Calu3 (cell line): ENCODE results near the gene KRT85. TPM values are rescaled to one million over a fixed set of nuclear protein-coding genes. Genes with fewer than 3 reads are reported as not detected.

Experiments used
- BruUV-seq: library from RNA; stranded (reverse); fragments of 400-500 nt; replicated peaks from 2 replicates; lab custom pipeline; 2021; lab: Mats Ljungman, UMichigan
- CTCF ChIA-PET: fragments of 300-600 bp; sonication (Branson Sonifier 250); formaldehyde crosslinking; loops from one replicate; lab custom pipeline; 2022; ENCODE audit warnings: antibody characterized with exemption; lab: Charles Lee
- DNase-seq: peaks from one replicate; pipeline ENCODE4 v3.0.0; 2022
- H3K27ac Mint-ChIP-seq: one replicate; pipeline ENCODE4 v1.8.0; 2022; ENCODE audit warnings: mixed read lengths; ENCODE audit not compliant: unreplicated experiment
- H3K27me3 Mint-ChIP-seq: one replicate; pipeline ENCODE4 v1.8.0; 2022; ENCODE audit warnings: mixed read lengths; ENCODE audit not compliant: unreplicated experiment
- H3K36me3 Mint-ChIP-seq: one replicate; pipeline ENCODE4 v1.8.0; 2022; ENCODE audit warnings: mild to moderate bottlenecking, moderate library complexity, mixed read lengths; ENCODE audit not compliant: insufficient read depth, unreplicated experiment
- H3K4me1 Mint-ChIP-seq: one replicate; pipeline ENCODE4 v1.8.0; 2022; ENCODE audit warnings: mild to moderate bottlenecking, low read depth, mixed read lengths; ENCODE audit not compliant: unreplicated experiment
- H3K4me3 Mint-ChIP-seq: one replicate; pipeline ENCODE4 v1.8.0; 2022; ENCODE audit warnings: mild to moderate bottlenecking, low read depth, moderate library complexity, mixed read lengths; ENCODE audit not compliant: unreplicated experiment
- H3K9me3 Mint-ChIP-seq: one replicate; pipeline ENCODE4 v1.8.0; 2022; ENCODE audit warnings: low read depth, mixed read lengths; ENCODE audit not compliant: unreplicated experiment
- CTCF ChIP-seq: fragments of 200-600 bp; IDR thresholded peaks from one replicate; pipeline ENCODE4 v1.8.0; 2022; ENCODE audit warnings: antibody characterized with exemption; ENCODE audit not compliant: unreplicated experiment
- intact Hi-C: fragments of 100-400 bp; cut with micrococcal nuclease; formaldehyde crosslinking; loops from one replicate; pipeline ENCODE4 v1.10.0; 2022; ENCODE audit not compliant: unreplicated experiment
- total RNA-seq: library from RNA; stranded (reverse); gene quantifications from 2 replicates; pipeline ENCODE4 v1.2.3, GENCODE V29; 2022

Gene KRT85
- total RNA-seq, 1 experiment from 2014 or later, result not detected

- Mint-ChIP-seq H3K4me1 (no peaks in the 10 kb centered on the region), H3K27me3 (no peaks in the 10 kb centered on the region), H3K9me3 (no peaks in the 10 kb centered on the region), H3K4me3 (no peak overlapping the region), H3K36me3 (no peaks in the 10 kb centered on the region), H3K27ac (no peak overlapping the region)
- CTCF ChIA-PET, result no interaction called here
- no TSS peak for BruUV-seq
- intact Hi-C loops, result loop anchor here (2.0 to 5.0 kb wide), 2 partner anchors 118 to 491 kb away; no protein-coding TSS in a partner anchor
- TF ChIP-seq CTCF, result no peak
- no peak for DNase-seq
These were observed 22.3 kb upstream of the KRT85 start for GRCh38 chr12:52389313-52390207.

GRCh38 chr12:52387859-52388258 is 20.6 kb upstream of the KRT85 start:
- CTCF ChIA-PET, result no interaction called here
- H3K9me3 Mint-ChIP-seq, result no peaks in the 10 kb centered on the region
- H3K36me3 Mint-ChIP-seq, result no peaks in the 10 kb centered on the region
- TF ChIP-seq CTCF, result no peak
- no peak for DNase-seq
- no peak overlapping the region for H3K27ac Mint-ChIP-seq
- H3K27me3 Mint-ChIP-seq, result peaks cover 17% of the 10 kb centered on the region
- intact Hi-C loops, result no loop called here
- H3K4me1 Mint-ChIP-seq, result no peaks in the 10 kb centered on the region
- no TSS peak for BruUV-seq
- H3K4me3 Mint-ChIP-seq, result no peak overlapping the region

- no peak for TF ChIP-seq CTCF
- DNase-seq, result no peak
- Mint-ChIP-seq H3K27me3 (peaks cover 21% of the 10 kb centered on the region), H3K4me3 (no peak within 1 kb of the TSS), H3K9me3 (no peaks in the 10 kb centered on the region), H3K4me1 (no peaks in the 10 kb centered on the region), H3K27ac (no peak within 1 kb of the TSS), H3K36me3 (no peaks in the 10 kb centered on the region)
- CTCF ChIA-PET, result no interaction called here
- BruUV-seq, result no TSS peak
- intact Hi-C loops, result no loop called here
These were observed 18.0 kb upstream of the KRT85 start, which contains the start of gene KRT84 for GRCh38 chr12:52385226-52385702. Gene KRT84, minus strand, starts transcription at chr12:52385652. Its CDS starts 67 bp downstream, at chr12:52385585.

- TF ChIP-seq CTCF, result no peak
- no peaks in the 10 kb centered on the region for H3K4me1 Mint-ChIP-seq
- DNase-seq, result no peak
- H3K4me3 Mint-ChIP-seq, result no peak overlapping the region
- H3K27ac Mint-ChIP-seq, result no peak overlapping the region
- no TSS peak for BruUV-seq
- CTCF ChIA-PET, result no interaction called here
- H3K27me3 Mint-ChIP-seq, result peaks cover 32% of the 10 kb centered on the region
- no peaks in the 10 kb centered on the region for H3K9me3 Mint-ChIP-seq
- intact Hi-C loops, result no loop called here
- no peaks in the 10 kb centered on the region for H3K36me3 Mint-ChIP-seq
These were observed 16.1 kb upstream of the KRT85 start for GRCh38 chr12:52383331-52383730.
